Peyer's patch (tissue), 4 donors: ENCODE measurements around the gene TMEM87A. TPM values are rescaled to one million over a fixed set of nuclear protein-coding genes. Genes with fewer than 3 reads are reported as not detected.

ENCODE experiments used
- DNase-seq, 3 donors: peaks; one replicate each; pipeline ENCODE4 v3.0.0-alpha.2; 2017 to 2019
- H3K27ac ChIP-seq, 4 donors: fragments of 200-600 bp; sonication (generic); one replicate each; pipeline ENCODE4 v1.5.1; 2016 to 2019
- H3K27me3 ChIP-seq, 2 donors: fragments of 200-600 bp; sonication (generic); one replicate each; pipeline ENCODE4 v1.5.1; 2019
- H3K36me3 ChIP-seq, 3 donors: fragments of 200-600 bp; sonication (generic); one replicate each; pipeline ENCODE4 v1.5.1; 2016 to 2019
- H3K4me1 ChIP-seq, 4 donors: fragments of 200-600 bp; sonication (generic); one replicate each; pipeline ENCODE4 v1.5.1; 2016 to 2019
- H3K4me3 ChIP-seq, 4 donors: fragments of 200-600 bp; sonication (generic); 1 replicate in 3 of 4; 2 replicates in 1 of 4; pipeline ENCODE4 v1.5.1; 2016 to 2019; ENCODE audit warnings: mild to moderate bottlenecking in 1 of 4
- H3K9me3 ChIP-seq, 4 donors: fragments of 200-600 bp; sonication (generic); one replicate each; pipeline ENCODE4 v1.5.1; 2016 to 2019; ENCODE audit warnings: mild to moderate bottlenecking in 1 of 4
- POLR2A ChIP-seq, 2 donors: fragments of 450-650 bp; IDR thresholded peaks; one replicate each; pipeline ENCODE4 v1.5.1; 2017; ENCODE audit warnings: antibody characterized with exemption in 2 of 2, mild to moderate bottlenecking in 2 of 2, moderate library complexity in 2 of 2
- total RNA-seq, 4 donors: library from RNA; depleted of rRNA; stranded (reverse); fragments of >200 nt; gene quantifications; one replicate each; pipeline ENCODE4 v1.1.0, GENCODE V29; 2016
- TF ChIP-seq, protein P1 (sequence below), 6 experiments: fragments of 450-650 bp in 4 of 6; fragments of 200-600 bp in 2 of 6; sonication (generic) in 1 of 6; IDR thresholded peaks; one replicate each; pipeline ENCODE4 v1.5.1; 2017 to 2019; ENCODE audit warnings: antibody characterized with exemption in 6 of 6, mild to moderate bottlenecking in 3 of 6, moderate library complexity in 1 of 6

TMEM87A gene
- total RNA-seq, 4 donors from 2014 or later = 47.5 to 61.9 (median 53.6) TPM

DNA sequence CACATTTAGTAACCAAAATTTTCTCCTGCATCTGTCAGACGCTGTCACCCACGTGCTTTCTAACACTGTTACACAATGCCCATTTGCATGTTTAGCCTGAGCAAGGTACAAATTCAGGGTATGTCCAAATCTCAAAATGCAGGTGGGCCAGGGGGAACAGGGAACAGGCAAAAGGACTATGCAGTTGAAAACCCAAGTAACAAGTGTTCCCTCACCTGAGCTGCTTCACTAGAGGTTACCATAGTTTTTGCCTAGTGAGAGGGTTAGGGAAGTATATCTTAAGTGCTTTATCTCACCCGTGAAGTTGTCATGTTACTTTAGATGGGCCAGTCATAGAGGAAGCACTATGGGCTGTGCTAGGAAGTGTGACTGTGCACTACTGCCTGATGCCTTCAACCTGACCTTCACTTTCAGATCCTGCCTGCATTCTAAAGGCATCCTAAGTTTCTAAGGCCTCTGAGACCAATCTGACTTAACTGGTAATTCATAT is 6.0 kb upstream of the TMEM87A start:
- DNase-seq = no peak
- H3K27ac ChIP-seq = no peak overlapping the region
- H3K9me3 ChIP-seq = no peaks in the 10 kb centered on the region
- peaks cover 0 to 41% (median 0%) of the 10 kb centered on the region in 3 donors for H3K36me3 ChIP-seq
- no peak overlapping the region for H3K4me3 ChIP-seq
- TF ChIP-seq POLR2A (IDR thresholded peaks at IDR 0.05) = no peak
- TF ChIP-seq, protein P1, sequence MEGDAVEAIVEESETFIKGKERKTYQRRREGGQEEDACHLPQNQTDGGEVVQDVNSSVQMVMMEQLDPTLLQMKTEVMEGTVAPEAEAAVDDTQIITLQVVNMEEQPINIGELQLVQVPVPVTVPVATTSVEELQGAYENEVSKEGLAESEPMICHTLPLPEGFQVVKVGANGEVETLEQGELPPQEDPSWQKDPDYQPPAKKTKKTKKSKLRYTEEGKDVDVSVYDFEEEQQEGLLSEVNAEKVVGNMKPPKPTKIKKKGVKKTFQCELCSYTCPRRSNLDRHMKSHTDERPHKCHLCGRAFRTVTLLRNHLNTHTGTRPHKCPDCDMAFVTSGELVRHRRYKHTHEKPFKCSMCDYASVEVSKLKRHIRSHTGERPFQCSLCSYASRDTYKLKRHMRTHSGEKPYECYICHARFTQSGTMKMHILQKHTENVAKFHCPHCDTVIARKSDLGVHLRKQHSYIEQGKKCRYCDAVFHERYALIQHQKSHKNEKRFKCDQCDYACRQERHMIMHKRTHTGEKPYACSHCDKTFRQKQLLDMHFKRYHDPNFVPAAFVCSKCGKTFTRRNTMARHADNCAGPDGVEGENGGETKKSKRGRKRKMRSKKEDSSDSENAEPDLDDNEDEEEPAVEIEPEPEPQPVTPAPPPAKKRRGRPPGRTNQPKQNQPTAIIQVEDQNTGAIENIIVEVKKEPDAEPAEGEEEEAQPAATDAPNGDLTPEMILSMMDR (IDR thresholded peaks at IDR 0.05) = no peak
- no peaks in the 10 kb centered on the region for H3K27me3 ChIP-seq
- peaks cover 0 to 18% (median 7%) of the 10 kb centered on the region in 4 donors for H3K4me1 ChIP-seq

DNA sequence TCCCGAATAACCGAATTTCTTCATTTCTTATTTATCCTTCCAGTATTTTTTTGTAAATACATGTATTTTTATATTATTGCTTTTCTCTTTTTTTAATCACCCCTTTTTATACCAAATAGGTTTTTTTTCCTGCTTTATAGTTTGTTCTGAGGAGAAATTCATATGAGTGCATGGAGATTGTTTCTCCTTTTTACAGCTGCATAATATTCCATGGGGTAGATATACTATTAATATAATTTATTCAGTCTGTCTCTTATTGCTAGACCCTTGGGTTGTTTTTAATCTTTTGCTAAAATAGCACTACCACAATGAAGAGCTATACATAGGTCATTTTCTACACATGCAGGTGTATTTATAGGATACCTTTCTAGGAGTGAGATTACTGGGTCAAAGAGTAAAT is 3.5 kb upstream of the TMEM87A start:
- no peak for DNase-seq
- no peak for TF ChIP-seq POLR2A (IDR thresholded peaks at IDR 0.05)
- TF ChIP-seq, protein P1 (IDR thresholded peaks at IDR 0.05) = no peak

DNA sequence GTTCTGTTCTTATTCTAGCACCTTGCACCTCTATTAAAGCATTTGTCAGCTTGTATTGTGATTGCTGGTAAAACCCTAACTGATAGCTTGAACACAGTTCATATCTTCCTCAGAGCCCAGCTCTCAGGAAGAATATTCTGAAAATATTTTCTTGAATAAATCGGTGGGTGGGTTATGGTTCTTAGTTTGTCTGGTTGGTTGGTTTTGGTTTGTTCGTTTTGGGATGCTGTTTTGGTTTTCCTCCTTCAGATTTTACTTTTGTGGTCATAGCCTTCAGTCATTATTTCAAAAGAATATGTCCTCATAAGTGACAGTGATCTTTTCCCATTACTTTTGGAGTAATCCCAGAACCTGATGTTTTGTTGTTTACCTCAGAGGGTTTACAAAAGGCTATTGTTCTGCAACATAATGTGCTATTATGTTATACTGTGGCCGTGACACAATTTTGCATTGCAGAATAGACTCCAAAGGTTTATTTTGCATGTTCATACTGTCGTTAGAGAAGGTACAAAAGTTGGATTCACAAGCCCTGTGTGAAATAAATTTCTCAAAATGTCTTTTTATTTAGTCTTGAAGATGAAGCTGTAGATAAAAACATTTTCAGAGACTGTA is 2.7 kb upstream of the TMEM87A start:
- no peaks in the 10 kb centered on the region for H3K9me3 ChIP-seq
- peaks cover 0 to 33% (median 7%) of the 10 kb centered on the region in 4 donors for H3K4me1 ChIP-seq
- peak overlapping the region in 2 of 4 donors; percentile 80 to 88 for H3K4me3 ChIP-seq
- TF ChIP-seq, protein P1 (IDR thresholded peaks at IDR 0.05) = no peak
- TF ChIP-seq POLR2A (IDR thresholded peaks at IDR 0.05) = no peak
- peaks cover 0 to 21% (median 0%) of the 10 kb centered on the region in 3 donors for H3K36me3 ChIP-seq
- DNase-seq = no peak
- no peaks in the 10 kb centered on the region for H3K27me3 ChIP-seq
- peak overlapping the region; percentile 95 to 99 (median 96) for H3K27ac ChIP-seq

More for the DNA sequence above, 3.5 kb upstream of the TMEM87A start:
- Histone ChIP-seq H3K27ac (no peak overlapping the region), H3K4me3 (no peak overlapping the region), H3K4me1 (peaks cover 0 to 24% (median 7%) of the 10 kb centered on the region in 4 donors), H3K27me3 (no peaks in the 10 kb centered on the region), H3K36me3 (peaks cover 0 to 29% (median 0%) of the 10 kb centered on the region in 3 donors), H3K9me3 (no peaks in the 10 kb centered on the region)

DNA sequence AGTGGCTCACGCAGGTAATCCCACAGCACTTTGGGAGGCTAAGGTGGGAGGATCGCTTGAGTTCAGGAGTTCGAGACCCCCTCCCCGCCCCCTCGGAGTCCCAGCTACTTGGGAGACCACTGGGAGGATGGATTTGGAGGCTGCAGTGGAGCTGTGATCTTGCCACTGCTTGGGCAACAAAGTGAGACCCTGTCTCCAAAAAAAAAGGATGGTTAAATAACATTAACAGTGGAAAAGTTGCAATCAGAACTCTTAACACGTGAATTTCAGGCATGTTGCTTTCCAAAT is 1.4 kb upstream of the TMEM87A start:
- DNase-seq = peak in 1 of 3 donors; percentile 48
- Histone ChIP-seq H3K4me1 (peaks cover 0 to 36% (median 7%) of the 10 kb centered on the region in 4 donors), H3K27me3 (no peaks in the 10 kb centered on the region), H3K27ac (peak overlapping the region; percentile 95 to 99 (median 96)), H3K36me3 (peaks cover 0 to 9% (median 0%) of the 10 kb centered on the region in 3 donors), H3K4me3 (peak overlapping the region; percentile 66 to 88 (median 84)), H3K9me3 (no peaks in the 10 kb centered on the region)
- TF ChIP-seq, protein P1 (IDR thresholded peaks at IDR 0.05) = no peak
- TF ChIP-seq POLR2A (IDR thresholded peaks at IDR 0.05) = no peak

DNA sequence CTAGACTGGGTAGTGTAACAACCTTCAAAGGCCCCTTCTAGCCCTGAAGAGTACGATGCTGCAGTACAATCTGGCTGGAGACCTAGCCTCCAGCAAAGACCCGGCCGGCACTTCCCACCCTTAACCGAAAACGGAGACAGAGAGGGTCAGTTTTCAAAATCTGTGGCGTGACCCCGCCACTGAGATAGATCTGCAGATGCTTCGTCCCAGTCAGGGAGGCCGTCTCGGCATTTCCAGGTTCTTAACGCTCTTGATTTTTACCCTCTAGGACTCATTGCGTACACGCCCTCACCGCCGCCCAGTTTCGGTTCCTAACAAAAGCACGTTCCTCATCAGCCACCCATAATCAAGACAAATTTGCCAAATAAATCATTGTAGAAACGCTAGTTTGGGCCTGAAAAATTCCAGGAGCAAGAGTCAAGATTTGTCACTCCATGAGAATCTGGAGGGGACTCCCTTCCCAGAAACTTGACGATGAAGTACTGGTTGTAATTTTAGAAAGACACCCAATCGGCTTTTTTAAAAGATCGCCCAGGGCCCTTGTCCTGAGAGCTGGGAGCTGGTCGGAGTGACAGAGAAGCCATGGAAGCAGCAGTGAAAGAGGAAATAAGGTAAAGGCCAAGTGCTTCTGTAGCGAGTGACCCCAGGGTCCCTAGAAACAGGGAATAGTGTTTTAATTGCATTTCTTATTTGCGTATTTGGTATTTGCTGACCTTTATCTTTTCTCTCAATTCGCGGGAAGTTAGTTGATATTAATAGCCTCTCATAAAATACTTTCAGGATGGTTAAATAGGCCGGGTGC is 868 bp upstream of the TMEM87A start:
- peak; percentile 77 to 88 (median 82) for DNase-seq
- TF ChIP-seq, protein P1 (IDR thresholded peaks at IDR 0.05) = peak in 1 of 6 experiments; percentile 1
- no peak for TF ChIP-seq POLR2A (IDR thresholded peaks at IDR 0.05)
- peaks cover 0 to 40% (median 7%) of the 10 kb centered on the region in 4 donors for H3K4me1 ChIP-seq

More for the DNA sequence above, 868 bp upstream of the TMEM87A start:
- H3K27ac ChIP-seq = peak overlapping the region; percentile 95 to 99 (median 96)
- no peaks in the 10 kb centered on the region for H3K27me3 ChIP-seq
- peaks cover 0 to 9% (median 0%) of the 10 kb centered on the region in 3 donors for H3K36me3 ChIP-seq
- H3K4me3 ChIP-seq = peak overlapping the region; percentile 66 to 88 (median 84)
- no peaks in the 10 kb centered on the region for H3K9me3 ChIP-seq
